Measurements from ENCODE around the gene SPINK1. TPM values are rescaled to one million over a fixed set of nuclear protein-coding genes. Genes with fewer than 3 reads are reported as not detected.

Gene SPINK1
- total and polyA plus RNA-seq, 2 donors (not counting 1 experiment from before 2014, with no cell fraction given), result not detected

DNA sequence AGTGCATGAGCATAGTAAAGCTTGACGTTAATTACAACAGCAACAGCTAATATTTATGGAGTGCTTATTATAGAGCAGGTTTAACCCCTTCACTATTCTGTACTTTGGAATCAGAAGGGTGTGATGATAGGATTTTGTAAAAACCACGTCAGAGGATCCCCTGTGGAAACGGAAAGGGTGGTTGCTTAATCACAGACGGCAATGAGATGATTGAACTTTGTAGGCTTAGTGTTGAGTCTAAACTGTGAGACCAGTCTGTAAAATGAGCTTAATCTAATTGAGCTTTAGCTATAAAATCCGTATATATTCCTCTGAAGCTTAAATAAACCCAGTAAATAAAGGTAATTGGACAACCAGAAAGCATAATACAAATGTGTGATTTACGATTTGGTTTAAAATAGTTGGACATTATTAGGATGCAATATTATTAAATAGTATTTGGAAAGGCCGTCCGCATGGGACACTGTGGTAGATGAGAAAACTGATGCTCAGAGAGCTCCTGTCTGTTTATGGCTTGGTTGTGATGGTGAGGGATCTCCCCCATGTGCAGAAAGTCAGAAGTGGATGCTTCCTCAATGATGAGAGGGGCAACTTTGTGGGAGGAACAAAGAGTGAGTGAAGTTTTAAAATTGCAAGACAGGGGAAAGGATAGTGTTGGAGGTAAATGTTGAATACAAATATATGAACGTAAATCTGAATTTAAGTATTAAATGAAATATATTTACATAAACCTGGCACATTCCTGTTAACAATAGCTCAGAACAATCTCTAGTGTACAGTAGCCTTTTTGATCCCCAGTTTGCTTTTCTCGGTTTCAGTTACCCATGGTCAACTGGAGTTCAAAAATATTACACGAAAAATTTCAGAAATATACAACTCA is 23.7 kb upstream of the SPINK1 start:
- DNase-seq (ENCODE audit: low read depth in 2 of 2), result no peak
- no peak overlapping the region for H3K4me2 ChIP-seq (ENCODE audit: extremely low read depth, insufficient read depth, low read length)
- no peak overlapping the region for H3K9ac ChIP-seq (ENCODE audit: insufficient read depth, low read length)
- H2AFZ ChIP-seq (ENCODE audit: low read length), result no peak overlapping the region
- no peaks in the 10 kb centered on the region for H4K20me1 ChIP-seq (ENCODE audit: control insufficient read depth, extremely low read depth, insufficient read depth, low read length)
- peaks cover 2% of the 10 kb centered on the region for H3K27me3 ChIP-seq (ENCODE audit: control insufficient read depth, insufficient read depth, low read length)
- H3K79me2 ChIP-seq (ENCODE audit: control insufficient read depth, insufficient read depth, low read length), result no peaks in the 10 kb centered on the region
- H3K4me3 ChIP-seq (replicated peaks in 1 of 4; ENCODE audit: control extremely low read depth in 1 of 4, insufficient read depth in 1 of 4, low read depth in 3 of 4, low read length in 4 of 4), result no peak overlapping the region
- no peaks in the 10 kb centered on the region for H3K4me1 ChIP-seq (ENCODE audit: control insufficient read depth, extremely low read depth, insufficient read depth, low read length)
- no peaks in the 10 kb centered on the region for H3K9me3 ChIP-seq (ENCODE audit: control insufficient read depth, insufficient read depth, low read depth, low read length)
- no peaks in the 10 kb centered on the region for H3K36me3 ChIP-seq (ENCODE audit: control insufficient read depth, insufficient read depth, low read length)
- TF ChIP-seq EZH2 (IDR thresholded peaks at IDR 0.05; ENCODE audit: low read length, missing control alignments), result no peak
- TF ChIP-seq, protein P1, sequence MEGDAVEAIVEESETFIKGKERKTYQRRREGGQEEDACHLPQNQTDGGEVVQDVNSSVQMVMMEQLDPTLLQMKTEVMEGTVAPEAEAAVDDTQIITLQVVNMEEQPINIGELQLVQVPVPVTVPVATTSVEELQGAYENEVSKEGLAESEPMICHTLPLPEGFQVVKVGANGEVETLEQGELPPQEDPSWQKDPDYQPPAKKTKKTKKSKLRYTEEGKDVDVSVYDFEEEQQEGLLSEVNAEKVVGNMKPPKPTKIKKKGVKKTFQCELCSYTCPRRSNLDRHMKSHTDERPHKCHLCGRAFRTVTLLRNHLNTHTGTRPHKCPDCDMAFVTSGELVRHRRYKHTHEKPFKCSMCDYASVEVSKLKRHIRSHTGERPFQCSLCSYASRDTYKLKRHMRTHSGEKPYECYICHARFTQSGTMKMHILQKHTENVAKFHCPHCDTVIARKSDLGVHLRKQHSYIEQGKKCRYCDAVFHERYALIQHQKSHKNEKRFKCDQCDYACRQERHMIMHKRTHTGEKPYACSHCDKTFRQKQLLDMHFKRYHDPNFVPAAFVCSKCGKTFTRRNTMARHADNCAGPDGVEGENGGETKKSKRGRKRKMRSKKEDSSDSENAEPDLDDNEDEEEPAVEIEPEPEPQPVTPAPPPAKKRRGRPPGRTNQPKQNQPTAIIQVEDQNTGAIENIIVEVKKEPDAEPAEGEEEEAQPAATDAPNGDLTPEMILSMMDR (conservative IDR thresholded peaks at IDR 0.05 in 1 of 2, IDR thresholded peaks at IDR 0.05 in 1 of 2; ENCODE audit: low read depth in 1 of 2, low read length in 2 of 2), result no peak
- no peak overlapping the region for H3K27ac ChIP-seq (ENCODE audit: insufficient read depth, low read length)

DNA sequence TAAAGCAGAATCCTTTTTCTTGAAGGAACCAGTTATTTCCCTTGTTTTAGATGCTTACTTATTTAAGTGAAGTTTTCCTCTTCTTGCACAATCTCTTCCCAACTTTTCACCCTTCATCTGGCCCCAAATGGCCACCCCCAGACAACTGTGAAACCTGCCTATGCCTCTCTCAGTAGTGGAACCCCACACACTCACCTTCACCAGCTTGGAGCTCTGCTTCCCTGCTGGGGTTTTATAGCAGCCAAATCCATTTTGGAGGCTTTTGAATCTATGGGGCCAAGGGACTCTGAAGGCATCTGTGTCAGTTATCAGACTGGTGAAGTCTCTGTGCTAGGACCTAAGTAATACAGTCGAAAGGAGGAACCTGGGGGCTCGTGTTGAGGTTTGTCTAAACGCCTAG is 22.9 kb upstream of the SPINK1 start:
- TF ChIP-seq, protein P1 (conservative IDR thresholded peaks at IDR 0.05 in 1 of 2, IDR thresholded peaks at IDR 0.05 in 1 of 2; ENCODE audit: low read depth in 1 of 2, low read length in 2 of 2), result no peak
- TF ChIP-seq EZH2 (IDR thresholded peaks at IDR 0.05; ENCODE audit: low read length, missing control alignments), result no peak
- Histone ChIP-seq H3K79me2 (ENCODE audit: control insufficient read depth, insufficient read depth, low read length) (no peaks in the 10 kb centered on the region), H3K27me3 (ENCODE audit: control insufficient read depth, insufficient read depth, low read length) (peaks cover 2% of the 10 kb centered on the region), H3K4me1 (ENCODE audit: control insufficient read depth, extremely low read depth, insufficient read depth, low read length) (no peaks in the 10 kb centered on the region), H3K27ac (ENCODE audit: insufficient read depth, low read length) (no peak overlapping the region), H2AFZ (ENCODE audit: low read length) (no peak overlapping the region), H4K20me1 (ENCODE audit: control insufficient read depth, extremely low read depth, insufficient read depth, low read length) (no peaks in the 10 kb centered on the region), H3K9ac (ENCODE audit: insufficient read depth, low read length) (no peak overlapping the region), H3K4me2 (ENCODE audit: extremely low read depth, insufficient read depth, low read length) (no peak overlapping the region), H3K36me3 (ENCODE audit: control insufficient read depth, insufficient read depth, low read length) (no peaks in the 10 kb centered on the region), H3K9me3 (ENCODE audit: control insufficient read depth, insufficient read depth, low read depth, low read length) (no peaks in the 10 kb centered on the region), H3K4me3 (replicated peaks in 1 of 4; ENCODE audit: control extremely low read depth in 1 of 4, insufficient read depth in 1 of 4, low read depth in 3 of 4, low read length in 4 of 4) (no peak overlapping the region)
- DNase-seq (ENCODE audit: low read depth in 2 of 2), result no peak

DNA sequence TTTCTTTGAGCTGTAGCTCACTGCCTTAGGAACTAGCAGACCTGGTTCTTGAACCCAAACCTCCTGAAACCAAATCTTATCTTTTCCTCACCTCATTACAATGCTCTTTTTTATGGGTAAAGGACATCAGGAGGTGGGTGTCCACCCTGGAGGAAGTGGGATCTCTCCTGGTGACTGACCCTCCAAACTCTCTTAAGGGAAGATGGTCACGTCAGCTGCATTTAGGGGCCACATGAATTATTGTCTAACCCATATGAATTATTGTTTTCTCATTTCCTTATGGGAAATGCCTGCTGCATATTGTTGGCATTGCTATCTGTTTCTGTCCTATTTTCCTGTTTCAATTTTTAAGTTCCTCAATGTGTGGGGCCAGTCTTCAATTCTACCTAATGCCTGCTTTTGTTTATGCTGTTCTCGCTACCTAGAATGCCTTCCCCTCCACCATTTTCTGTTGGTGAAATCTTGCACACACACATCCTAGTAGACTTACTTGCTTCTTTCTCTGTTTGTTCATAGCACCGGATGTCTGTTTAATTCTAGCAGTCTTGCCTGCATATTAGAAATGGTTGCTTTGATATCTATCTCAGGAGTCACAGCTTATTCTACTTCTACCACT is 22.0 kb upstream of the SPINK1 start:
- Histone ChIP-seq H3K9ac (ENCODE audit: insufficient read depth, low read length) (no peak overlapping the region), H3K27ac (ENCODE audit: insufficient read depth, low read length) (no peak overlapping the region)

More for the DNA sequence above, 22.0 kb upstream of the SPINK1 start:
- peaks cover 2% of the 10 kb centered on the region for H3K27me3 ChIP-seq (ENCODE audit: control insufficient read depth, insufficient read depth, low read length)
- H3K4me1 ChIP-seq (ENCODE audit: control insufficient read depth, extremely low read depth, insufficient read depth, low read length), result no peaks in the 10 kb centered on the region
- H3K9me3 ChIP-seq (ENCODE audit: control insufficient read depth, insufficient read depth, low read depth, low read length), result no peaks in the 10 kb centered on the region
- no peaks in the 10 kb centered on the region for H3K36me3 ChIP-seq (ENCODE audit: control insufficient read depth, insufficient read depth, low read length)
- TF ChIP-seq EZH2 (IDR thresholded peaks at IDR 0.05; ENCODE audit: low read length, missing control alignments), result no peak
- TF ChIP-seq, protein P1 (conservative IDR thresholded peaks at IDR 0.05 in 1 of 2, IDR thresholded peaks at IDR 0.05 in 1 of 2; ENCODE audit: low read depth in 1 of 2, low read length in 2 of 2), result no peak
- no peak overlapping the region for H3K4me3 ChIP-seq (replicated peaks in 1 of 4; ENCODE audit: control extremely low read depth in 1 of 4, insufficient read depth in 1 of 4, low read depth in 3 of 4, low read length in 4 of 4)
- no peaks in the 10 kb centered on the region for H3K79me2 ChIP-seq (ENCODE audit: control insufficient read depth, insufficient read depth, low read length)
- H4K20me1 ChIP-seq (ENCODE audit: control insufficient read depth, extremely low read depth, insufficient read depth, low read length), result no peaks in the 10 kb centered on the region
- no peak overlapping the region for H3K4me2 ChIP-seq (ENCODE audit: extremely low read depth, insufficient read depth, low read length)
- no peak overlapping the region for H2AFZ ChIP-seq (ENCODE audit: low read length)
- DNase-seq (ENCODE audit: low read depth in 2 of 2), result no peak

All from fibroblast of lung (primary cell).